ENCODE data around the gene PISD. TPM values are rescaled to one million over a fixed set of nuclear protein-coding genes. Genes with fewer than 3 reads are reported as not detected.
A peak's percentile ranks its signal among the peaks of the same experiment; 100 is the strongest.

Gene PISD
- total and polyA plus RNA-seq, 9 donors: 12.0 to 60.2 (median 33.5) TPM

DNA sequence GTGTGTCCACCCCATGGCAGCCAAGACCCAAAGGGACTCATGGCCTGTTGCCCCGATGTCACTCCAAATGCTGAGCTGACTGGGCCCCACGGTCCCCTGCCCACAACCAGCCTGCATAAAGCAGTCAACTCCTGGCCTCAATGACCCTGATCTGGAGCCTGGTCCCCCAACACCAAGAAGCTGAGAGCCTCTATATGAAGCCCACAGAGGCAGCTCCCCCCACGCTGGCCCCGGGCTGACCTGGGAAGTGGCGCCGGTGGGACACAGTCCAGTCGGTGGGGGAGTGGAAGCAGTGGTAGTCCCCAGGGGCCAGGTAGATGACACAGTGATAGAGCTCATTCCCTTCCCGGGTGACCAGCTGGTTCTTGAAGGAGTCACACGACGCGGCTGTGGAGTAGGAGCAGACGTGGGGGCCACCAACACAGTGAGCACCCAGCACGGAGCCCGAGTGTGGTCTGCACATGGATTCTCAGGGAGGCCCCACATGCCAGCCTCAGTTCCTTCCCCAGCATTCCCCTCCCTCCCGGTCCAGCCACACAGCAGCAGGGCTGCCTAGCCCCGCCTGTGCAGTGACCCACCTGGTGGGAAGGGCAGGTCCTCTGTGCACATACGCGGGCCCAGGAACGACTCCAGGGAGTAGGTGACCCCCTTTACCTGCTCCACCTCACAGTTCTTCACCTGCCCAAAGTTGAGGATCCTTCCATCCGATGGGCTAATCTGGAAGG lies 41.1 kb downstream of the PISD start:
- intact Hi-C loops (cut with DNase I): no loop called here
- no peak overlapping the region for H3K27ac ChIP-seq
- 78 to 83% (median 81%) methylated on average over 19 to 20 of the region's 20 CpGs for WGBS, 3 donors

DNA sequence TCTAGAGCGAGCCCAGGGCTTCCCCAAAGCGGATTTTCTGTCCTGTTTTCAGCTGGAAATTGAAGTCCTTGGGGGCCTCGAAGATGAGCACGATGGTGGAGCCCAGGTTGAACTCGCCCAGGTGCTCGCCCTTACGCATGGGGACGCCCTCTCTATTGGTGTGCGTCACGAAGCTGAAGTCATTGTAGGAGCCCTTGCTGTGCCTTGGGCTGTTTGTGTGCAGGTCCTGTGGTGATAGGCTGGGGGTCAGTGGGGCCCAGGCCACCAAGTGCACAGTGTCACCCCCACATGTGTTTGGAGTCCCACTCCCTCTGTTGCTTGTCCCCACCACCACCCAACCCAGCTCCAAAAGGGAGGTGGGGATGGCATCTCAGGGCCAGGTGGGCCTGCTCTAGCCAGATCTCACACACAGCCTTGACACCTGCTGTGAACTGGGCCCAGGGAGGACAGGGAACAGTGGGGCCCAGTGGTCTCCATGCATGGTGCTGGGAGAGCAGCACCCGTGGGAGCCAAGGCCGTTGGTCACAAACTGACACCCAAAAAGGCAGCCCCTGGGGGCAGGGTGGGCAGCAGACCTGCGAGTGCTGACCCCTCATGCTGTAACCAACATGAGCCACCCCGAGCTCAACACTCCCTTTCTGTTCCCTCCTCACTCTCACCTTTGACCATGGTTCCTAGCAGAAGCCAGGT lies 42.3 kb downstream of the PISD start:
- H3K36me3 ChIP-seq: no peaks in the 10 kb centered on the region
- TF ChIP-seq POLR2A (IDR thresholded peaks at IDR 0.05) (no peak), EP300 (IDR thresholded peaks at IDR 0.05) (no peak), CTCF (IDR thresholded peaks at IDR 0.05) (no peak)
- H3K27ac ChIP-seq: no peak overlapping the region
- H3K9me3 ChIP-seq: no peaks in the 10 kb centered on the region
- DNase-seq: no peak
- H3K27me3 ChIP-seq: no peaks in the 10 kb centered on the region
- peaks cover 6% of the 10 kb centered on the region for H3K4me1 ChIP-seq (ENCODE audit: insufficient read depth)
- WGBS, 3 donors: 83 to 91% (median 85%) methylated on average over 14 of the region's 14 CpGs
- no peak overlapping the region for H3K4me3 ChIP-seq
- intact Hi-C loops (cut with DNase I): no loop called here

More for the DNA sequence above, 41.1 kb downstream of the PISD start:
- TF ChIP-seq CTCF (IDR thresholded peaks at IDR 0.05): no peak
- no peak for TF ChIP-seq EP300 (IDR thresholded peaks at IDR 0.05)
- no peak for TF ChIP-seq POLR2A (IDR thresholded peaks at IDR 0.05)
- Histone ChIP-seq H3K27me3 (no peaks in the 10 kb centered on the region), H3K36me3 (no peaks in the 10 kb centered on the region), H3K9me3 (no peaks in the 10 kb centered on the region), H3K4me1 (ENCODE audit: insufficient read depth) (peaks cover 3% of the 10 kb centered on the region), H3K4me3 (no peak overlapping the region)
- no peak for DNase-seq

- no peaks in the 10 kb centered on the region for H3K27me3 ChIP-seq
- H3K27ac ChIP-seq: no peak overlapping the region
- H3K4me3 ChIP-seq: no peak overlapping the region
- peaks cover 6% of the 10 kb centered on the region for H3K4me1 ChIP-seq (ENCODE audit: insufficient read depth)
- intact Hi-C loops (cut with DNase I): no loop called here
- no peaks in the 10 kb centered on the region for H3K36me3 ChIP-seq
- no peaks in the 10 kb centered on the region for H3K9me3 ChIP-seq
- no peak for DNase-seq
- WGBS, 3 donors: 78 to 83% (median 82%) methylated on average over 5 of the region's 5 CpGs
- TF ChIP-seq CTCF (IDR thresholded peaks at IDR 0.05): no peak
- TF ChIP-seq EP300 (IDR thresholded peaks at IDR 0.05): no peak
- no peak for TF ChIP-seq POLR2A (IDR thresholded peaks at IDR 0.05)
Measured at GRCh38 chr22:31618471-31619176, 43.4 kb downstream of the PISD start.

- no peak overlapping the region for H3K27ac ChIP-seq
- intact Hi-C loops (cut with DNase I): no loop called here
- no peaks in the 10 kb centered on the region for H3K36me3 ChIP-seq
- no peak overlapping the region for H3K4me3 ChIP-seq
- DNase-seq: peak in 1 of 5 donors; percentile 22
- H3K27me3 ChIP-seq: no peaks in the 10 kb centered on the region
- no peak for TF ChIP-seq POLR2A (IDR thresholded peaks at IDR 0.05)
- no peak for TF ChIP-seq EP300 (IDR thresholded peaks at IDR 0.05)
- TF ChIP-seq CTCF (IDR thresholded peaks at IDR 0.05): no peak
- peaks cover 6% of the 10 kb centered on the region for H3K4me1 ChIP-seq (ENCODE audit: insufficient read depth)
- no peaks in the 10 kb centered on the region for H3K9me3 ChIP-seq
- 84 to 90% (median 88%) methylated on average over 17 of the region's 17 CpGs for WGBS, 3 donors
Measured at GRCh38 chr22:31618057-31618456, 44.0 kb downstream of the PISD start.
